ENCODE data around the gene ACSF2.

Gene ACSF2

DNA sequence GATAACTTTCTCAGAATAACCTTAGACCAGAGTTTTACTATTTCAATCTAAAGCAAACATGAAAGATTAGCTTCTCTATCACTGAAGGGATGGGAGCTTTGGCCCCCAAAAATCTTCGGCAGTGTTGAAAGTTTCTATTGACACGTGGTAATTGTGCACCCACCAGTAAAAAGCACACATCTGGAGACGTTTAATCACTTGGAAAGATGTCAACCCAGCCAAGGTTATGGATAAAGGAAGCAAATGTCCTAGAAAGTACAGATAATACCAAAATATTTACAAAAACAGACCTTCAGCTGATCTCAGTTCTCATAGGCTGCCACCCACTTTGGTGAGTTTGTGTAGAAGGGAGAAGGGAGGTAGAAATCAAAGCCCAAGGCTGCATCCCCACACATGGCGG, 87.5 kb downstream of the ACSF2 start:
- TF ChIP-seq POLR2AphosphoS5 (IDR thresholded peaks at IDR 0.05; ENCODE audit: low read depth), result no peak
- TF ChIP-seq GABPA (IDR thresholded peaks at IDR 0.05; ENCODE audit: low read depth), result no peak
- TF ChIP-seq SPI1 (IDR thresholded peaks at IDR 0.05; ENCODE audit: borderline replicate concordance, low read depth), result no peak
- TF ChIP-seq, protein P1, sequence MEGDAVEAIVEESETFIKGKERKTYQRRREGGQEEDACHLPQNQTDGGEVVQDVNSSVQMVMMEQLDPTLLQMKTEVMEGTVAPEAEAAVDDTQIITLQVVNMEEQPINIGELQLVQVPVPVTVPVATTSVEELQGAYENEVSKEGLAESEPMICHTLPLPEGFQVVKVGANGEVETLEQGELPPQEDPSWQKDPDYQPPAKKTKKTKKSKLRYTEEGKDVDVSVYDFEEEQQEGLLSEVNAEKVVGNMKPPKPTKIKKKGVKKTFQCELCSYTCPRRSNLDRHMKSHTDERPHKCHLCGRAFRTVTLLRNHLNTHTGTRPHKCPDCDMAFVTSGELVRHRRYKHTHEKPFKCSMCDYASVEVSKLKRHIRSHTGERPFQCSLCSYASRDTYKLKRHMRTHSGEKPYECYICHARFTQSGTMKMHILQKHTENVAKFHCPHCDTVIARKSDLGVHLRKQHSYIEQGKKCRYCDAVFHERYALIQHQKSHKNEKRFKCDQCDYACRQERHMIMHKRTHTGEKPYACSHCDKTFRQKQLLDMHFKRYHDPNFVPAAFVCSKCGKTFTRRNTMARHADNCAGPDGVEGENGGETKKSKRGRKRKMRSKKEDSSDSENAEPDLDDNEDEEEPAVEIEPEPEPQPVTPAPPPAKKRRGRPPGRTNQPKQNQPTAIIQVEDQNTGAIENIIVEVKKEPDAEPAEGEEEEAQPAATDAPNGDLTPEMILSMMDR (IDR thresholded peaks at IDR 0.05; ENCODE audit: insufficient read depth, low read length), result no peak
- TF ChIP-seq, protein P2, sequence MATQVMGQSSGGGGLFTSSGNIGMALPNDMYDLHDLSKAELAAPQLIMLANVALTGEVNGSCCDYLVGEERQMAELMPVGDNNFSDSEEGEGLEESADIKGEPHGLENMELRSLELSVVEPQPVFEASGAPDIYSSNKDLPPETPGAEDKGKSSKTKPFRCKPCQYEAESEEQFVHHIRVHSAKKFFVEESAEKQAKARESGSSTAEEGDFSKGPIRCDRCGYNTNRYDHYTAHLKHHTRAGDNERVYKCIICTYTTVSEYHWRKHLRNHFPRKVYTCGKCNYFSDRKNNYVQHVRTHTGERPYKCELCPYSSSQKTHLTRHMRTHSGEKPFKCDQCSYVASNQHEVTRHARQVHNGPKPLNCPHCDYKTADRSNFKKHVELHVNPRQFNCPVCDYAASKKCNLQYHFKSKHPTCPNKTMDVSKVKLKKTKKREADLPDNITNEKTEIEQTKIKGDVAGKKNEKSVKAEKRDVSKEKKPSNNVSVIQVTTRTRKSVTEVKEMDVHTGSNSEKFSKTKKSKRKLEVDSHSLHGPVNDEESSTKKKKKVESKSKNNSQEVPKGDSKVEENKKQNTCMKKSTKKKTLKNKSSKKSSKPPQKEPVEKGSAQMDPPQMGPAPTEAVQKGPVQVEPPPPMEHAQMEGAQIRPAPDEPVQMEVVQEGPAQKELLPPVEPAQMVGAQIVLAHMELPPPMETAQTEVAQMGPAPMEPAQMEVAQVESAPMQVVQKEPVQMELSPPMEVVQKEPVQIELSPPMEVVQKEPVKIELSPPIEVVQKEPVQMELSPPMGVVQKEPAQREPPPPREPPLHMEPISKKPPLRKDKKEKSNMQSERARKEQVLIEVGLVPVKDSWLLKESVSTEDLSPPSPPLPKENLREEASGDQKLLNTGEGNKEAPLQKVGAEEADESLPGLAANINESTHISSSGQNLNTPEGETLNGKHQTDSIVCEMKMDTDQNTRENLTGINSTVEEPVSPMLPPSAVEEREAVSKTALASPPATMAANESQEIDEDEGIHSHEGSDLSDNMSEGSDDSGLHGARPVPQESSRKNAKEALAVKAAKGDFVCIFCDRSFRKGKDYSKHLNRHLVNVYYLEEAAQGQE (IDR thresholded peaks at IDR 0.05; ENCODE audit: insufficient replicate concordance, low read depth), result no peak
- Histone ChIP-seq H3K27me3 (ENCODE audit: insufficient read depth, poor library complexity, severe bottlenecking) (no peaks in the 10 kb centered on the region), H3K4me3 (replicated peaks; ENCODE audit: insufficient read depth, low read length) (no peak overlapping the region), H3K27ac (replicated peaks) (no peak overlapping the region)
- no peak for DNase-seq (ENCODE audit: low read depth in 1 of 2, low spot score in 1 of 2)

DNA sequence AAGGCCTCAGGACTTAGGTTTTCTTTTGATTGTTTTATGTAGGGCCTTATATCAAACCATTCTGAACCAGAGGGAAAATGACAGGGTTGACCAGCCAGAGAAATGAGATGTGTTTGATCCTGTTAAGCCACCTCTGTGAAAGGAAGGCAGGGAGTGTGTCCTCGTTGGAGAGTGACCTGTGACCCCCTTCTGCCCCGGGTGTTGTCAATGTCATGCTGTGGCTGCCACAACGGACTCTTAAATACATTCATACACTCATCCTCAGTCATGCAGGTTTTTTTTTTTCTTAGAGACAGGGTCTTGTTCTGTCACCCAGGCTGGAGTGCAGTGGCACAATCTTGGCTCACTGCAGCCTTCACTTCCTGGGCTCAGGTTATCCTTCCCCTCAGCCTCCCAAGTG, 88.4 kb downstream of the ACSF2 start:
- TF ChIP-seq POLR2AphosphoS5 (IDR thresholded peaks at IDR 0.05; ENCODE audit: low read depth) (no peak), SPI1 (IDR thresholded peaks at IDR 0.05; ENCODE audit: borderline replicate concordance, low read depth) (no peak)
- TF ChIP-seq, protein P1 (IDR thresholded peaks at IDR 0.05; ENCODE audit: insufficient read depth, low read length), result no peak
- DNase-seq (ENCODE audit: low read depth in 1 of 2, low spot score in 1 of 2), result no peak
- Histone ChIP-seq H3K4me3 (replicated peaks; ENCODE audit: insufficient read depth, low read length) (no peak overlapping the region), H3K27me3 (ENCODE audit: insufficient read depth, poor library complexity, severe bottlenecking) (no peaks in the 10 kb centered on the region), H3K27ac (replicated peaks) (no peak overlapping the region)

DNA sequence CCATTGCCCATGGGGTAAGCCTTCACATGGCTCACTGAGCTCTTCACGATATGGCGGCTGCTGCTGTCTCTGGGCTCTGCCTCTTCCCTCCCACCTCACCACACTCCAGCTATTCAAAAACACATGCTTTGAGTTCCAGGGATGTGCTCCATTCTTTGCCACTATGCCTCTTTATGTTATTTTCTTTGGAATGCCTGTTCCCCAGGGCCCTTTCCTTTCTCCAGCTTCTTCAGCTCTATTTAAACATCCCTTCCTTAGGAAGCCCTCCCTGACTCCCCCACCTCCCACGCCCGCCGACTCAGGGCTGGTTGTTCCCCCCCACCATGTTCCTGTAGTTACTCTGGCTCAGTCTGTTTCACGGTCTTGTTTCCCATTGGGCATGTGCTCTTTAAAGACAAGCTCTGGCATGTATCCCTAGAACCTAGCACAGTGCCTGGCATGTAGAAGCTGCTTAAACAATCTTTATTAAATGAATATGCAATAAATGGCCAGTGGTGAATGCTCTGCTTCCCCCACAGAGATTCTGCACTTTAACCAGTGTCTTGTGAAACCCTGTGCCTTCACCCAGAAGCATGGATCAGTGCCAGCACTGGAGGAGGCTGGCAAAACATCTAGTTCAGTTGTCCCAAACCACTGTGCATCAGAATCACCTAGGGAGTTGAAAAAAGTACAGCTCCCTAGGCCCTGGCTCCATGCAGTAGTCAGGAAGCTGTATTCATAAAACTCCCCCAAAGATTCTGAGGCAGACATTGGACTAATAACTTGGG, 89.1 kb downstream of the ACSF2 start:
- TF ChIP-seq GABPA (IDR thresholded peaks at IDR 0.05; ENCODE audit: low read depth) (no peak), SPI1 (IDR thresholded peaks at IDR 0.05; ENCODE audit: borderline replicate concordance, low read depth) (no peak), POLR2AphosphoS5 (IDR thresholded peaks at IDR 0.05; ENCODE audit: low read depth) (no peak)
- TF ChIP-seq, protein P2 (IDR thresholded peaks at IDR 0.05; ENCODE audit: insufficient replicate concordance, low read depth), result no peak
- TF ChIP-seq, protein P1 (IDR thresholded peaks at IDR 0.05; ENCODE audit: insufficient read depth, low read length), result no peak
- H3K4me3 ChIP-seq (replicated peaks; ENCODE audit: insufficient read depth, low read length), result no peak overlapping the region
- DNase-seq (ENCODE audit: low read depth in 1 of 2, low spot score in 1 of 2), result peak in 1 of 2 experiments; percentile 57
- H3K27me3 ChIP-seq (ENCODE audit: insufficient read depth, poor library complexity, severe bottlenecking), result no peaks in the 10 kb centered on the region
- H3K27ac ChIP-seq (replicated peaks), result no peak overlapping the region
